Measurements from ENCODE around the gene GRPEL1.
"Not testable (repeated sequence)": the region's sequence is repeated elsewhere in the genome, so short reads cannot be mapped to it uniquely, and the experiment has no call there.

DNA sequence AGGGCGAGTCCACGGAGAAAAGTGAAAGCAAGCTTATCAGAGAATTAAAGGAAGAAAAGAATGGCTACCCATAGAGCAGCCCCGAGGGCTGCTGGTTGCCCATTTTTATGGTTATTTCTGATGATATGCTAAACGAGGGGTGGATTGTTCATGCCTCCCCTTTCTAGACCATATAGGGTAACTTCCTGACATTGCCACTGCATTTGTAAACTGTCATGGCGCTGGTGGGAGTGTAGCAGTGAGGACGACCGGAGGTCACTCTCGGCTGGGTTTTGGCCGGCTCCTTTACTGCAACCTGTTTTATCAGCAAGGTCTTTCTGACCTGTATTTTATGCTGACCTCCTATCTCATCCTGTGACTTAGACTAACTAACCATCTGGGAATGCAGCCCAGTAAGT, 16.7 kb upstream of the GRPEL1 start:
- not testable (repeated sequence) for TF ChIP-seq ARNTL (CRISPR knock-in tag; IDR thresholded peaks at IDR 0.05; ENCODE audit: borderline replicate concordance, low read depth); ZFP3 (CRISPR knock-in tag; IDR thresholded peaks at IDR 0.05); TOX (CRISPR knock-in tag; IDR thresholded peaks at IDR 0.05; ENCODE audit: borderline replicate concordance); ZFP30 (CRISPR knock-in tag; IDR thresholded peaks at IDR 0.05)

Data from SK-N-SH treated with all-trans-retinoic acid at 6 μM for 48 hours (cell line).